IMR-90 (cell line): ENCODE data around the gene POFUT2. TPM values are rescaled to one million over a fixed set of nuclear protein-coding genes. Genes with fewer than 3 reads are reported as not detected.
A peak's percentile ranks its signal among the peaks of the same experiment; 100 is the strongest.

Source experiments
- ATAC-seq: fragments of 200-7000 bp; cut with Tn5 transposase; 2 replicates; pipeline ENCODE4 v1.9.1; 2020; ENCODE audit warnings: low read depth, mild to moderate bottlenecking, moderate library complexity
- BruUV-seq: library from RNA; stranded (reverse); fragments of 400-500 nt; replicated peaks from 2 replicates; lab custom pipeline; 2021; lab: Mats Ljungman, UMichigan
- CTCF ChIA-PET: fragments of 300-600 bp; formaldehyde crosslinking; extraction: SDS; loops from one replicate; lab custom pipeline; 2021; ENCODE audit warnings: antibody characterized with exemption; lab: Yijun Ruan, JAX
- POLR2A ChIA-PET: fragments of 300-600 bp; sonication (Branson Sonifier 250); formaldehyde crosslinking; loops from one replicate; lab custom pipeline; 2022; ENCODE audit warnings: antibody characterized with exemption; ENCODE audit not compliant: unreplicated experiment; lab: Charles Lee
- DNase-seq: peaks from one replicate; pipeline ENCODE4 v3.0.0; 2013
- H2AFZ ChIP-seq: replicated peaks from 2 replicates; pipeline ENCODE3; 2013; ENCODE audit warnings: low read length, mild to moderate bottlenecking; ENCODE audit not compliant: poor library complexity
- H2AK5ac ChIP-seq: 2 replicates; pipeline ENCODE4 v1.6.1; 2013; ENCODE audit warnings: low read depth, low read length, inconsistent platforms
- H2AK9ac ChIP-seq: replicated peaks from 2 replicates; pipeline ENCODE3; 2013; ENCODE audit warnings: mild to moderate bottlenecking, low read depth, low read length, moderate library complexity; ENCODE audit not compliant: poor library complexity
- H2BK120ac ChIP-seq: 2 replicates; pipeline ENCODE4 v1.6.1; 2013; ENCODE audit warnings: low read depth, low read length, inconsistent platforms
- H2BK15ac ChIP-seq: 3 replicates; pipeline ENCODE4 v1.6.1; 2013; ENCODE audit warnings: low read depth, low read length, inconsistent platforms
- H2BK20ac ChIP-seq: 2 replicates; pipeline ENCODE4 v1.6.1; 2013; ENCODE audit warnings: low read depth, mild to moderate bottlenecking, inconsistent platforms, low read length, moderate library complexity
- H2BK5ac ChIP-seq: 2 replicates; pipeline ENCODE4 v1.6.1; 2013; ENCODE audit warnings: mild to moderate bottlenecking, low read depth, low read length, inconsistent platforms; ENCODE audit not compliant: poor library complexity, severe bottlenecking
- H3K14ac ChIP-seq: replicated peaks from 2 replicates; pipeline ENCODE4 v1.6.1; 2013; ENCODE audit warnings: low read depth, low read length, inconsistent platforms
- H3K18ac ChIP-seq: 2 replicates; pipeline ENCODE4 v1.6.1; 2013; ENCODE audit warnings: low read depth, low read length, control low read depth
- H3K23ac ChIP-seq: 2 replicates; pipeline ENCODE4 v1.6.1; 2013; ENCODE audit warnings: low read depth, low read length, inconsistent platforms
- H3K27ac ChIP-seq: 2 replicates; pipeline ENCODE4 v1.5.1; 2013; ENCODE audit warnings: mild to moderate bottlenecking, control low read depth, low read length; ENCODE audit not compliant: insufficient read depth
- H3K27me3 ChIP-seq: 2 replicates; pipeline ENCODE4 v1.6.1; 2013; ENCODE audit warnings: low read length; ENCODE audit not compliant: control insufficient read depth, insufficient read depth
- H3K36me3 ChIP-seq: 2 replicates; pipeline ENCODE4 v1.6.1; 2013; ENCODE audit warnings: low read length, mixed read lengths; ENCODE audit not compliant: control insufficient read depth, insufficient read depth
- H3K4ac ChIP-seq: 2 replicates; pipeline ENCODE4 v1.6.1; 2013; ENCODE audit warnings: low read depth, low read length, inconsistent platforms
- H3K4me1 ChIP-seq: 2 replicates; pipeline ENCODE4 v1.6.1; 2013; ENCODE audit warnings: low read length, mixed read lengths; ENCODE audit not compliant: control insufficient read depth, insufficient read depth
- H3K4me2 ChIP-seq: 2 replicates; pipeline ENCODE4 v1.6.1; 2013; ENCODE audit warnings: low read depth, mild to moderate bottlenecking, control low read depth, low read length, moderate library complexity
- H3K4me3 ChIP-seq: 2 replicates; pipeline ENCODE4 v1.5.1; 2013; ENCODE audit warnings: low read depth, mild to moderate bottlenecking, control low read depth, low read length, moderate library complexity; ENCODE audit not compliant: insufficient read depth
- H3K56ac ChIP-seq: 2 replicates; pipeline ENCODE4 v1.6.1; 2013; ENCODE audit warnings: low read length, inconsistent platforms; ENCODE audit not compliant: insufficient read depth; ENCODE audit errors: extremely low read depth
- H3K79me1 ChIP-seq, 2 experiments: 2 replicates each; pipeline ENCODE4 v1.6.1; 2013; ENCODE audit warnings: low read length in 2 of 2, inconsistent platforms in 1 of 2, low read depth in 1 of 2
- H3K9ac ChIP-seq: 2 replicates; pipeline ENCODE4 v1.6.1; 2013; ENCODE audit warnings: low read depth, low read length, control low read depth
- H3K9me1 ChIP-seq: 2 replicates; pipeline ENCODE4 v1.6.1; 2013; ENCODE audit warnings: low read length, inconsistent platforms; ENCODE audit not compliant: insufficient read depth
- H3K9me3 ChIP-seq: 2 replicates; pipeline ENCODE4 v1.6.1; 2013; ENCODE audit warnings: low read length; ENCODE audit not compliant: control insufficient read depth, insufficient read depth
- H4K20me1 ChIP-seq: 2 replicates; pipeline ENCODE4 v1.6.1; 2013; ENCODE audit warnings: low read length, inconsistent platforms; ENCODE audit not compliant: insufficient read depth
- H4K5ac ChIP-seq: 2 replicates; pipeline ENCODE4 v1.6.1; 2013; ENCODE audit warnings: mild to moderate bottlenecking, low read depth, low read length, control low read depth
- H4K8ac ChIP-seq, 2 experiments: 2 replicates each; pipeline ENCODE4 v1.6.1; 2013; ENCODE audit warnings: low read depth in 2 of 2, low read length in 2 of 2, control low read depth in 1 of 2, inconsistent platforms in 1 of 2
- H4K91ac ChIP-seq: 2 replicates; pipeline ENCODE4 v1.6.1; 2013; ENCODE audit warnings: low read depth, low read length, inconsistent platforms; ENCODE audit not compliant: insufficient read depth
- BHLHE40 ChIP-seq: fragments of 150-350 bp; IDR thresholded peaks from 2 replicates; pipeline ENCODE4 v1.6.1; 2016; ENCODE audit warnings: mild to moderate bottlenecking, low read depth, low read length
- CEBPB ChIP-seq: IDR thresholded peaks from 2 replicates; pipeline ENCODE4 v1.6.1; 2012; ENCODE audit warnings: low read depth, low read length, improper control_type of control experiment
- FOS ChIP-seq: fragments of 150-350 bp; IDR thresholded peaks from 2 replicates; pipeline ENCODE4 v1.6.1; 2016; ENCODE audit warnings: low read depth, low read length
- MAFK ChIP-seq: IDR thresholded peaks from 2 replicates; pipeline ENCODE4 v1.6.1; 2012; ENCODE audit warnings: low read depth, low read length, improper control_type of control experiment
- MAZ ChIP-seq: IDR thresholded peaks from 2 replicates; pipeline ENCODE4 v1.6.1; 2012; ENCODE audit warnings: low read depth, mild to moderate bottlenecking, low read length, improper control_type of control experiment, moderate library complexity, borderline replicate concordance
- MXI1 ChIP-seq: IDR thresholded peaks from 2 replicates; pipeline ENCODE4 v1.6.1; 2012; ENCODE audit warnings: low read depth, mild to moderate bottlenecking, low read length, moderate library complexity, borderline replicate concordance
- NFE2L2 ChIP-seq: fragments of 150-350 bp; IDR thresholded peaks from 2 replicates; pipeline ENCODE4 v1.6.1; 2016; ENCODE audit warnings: low read depth, mild to moderate bottlenecking, low read length
- POLR2A ChIP-seq: IDR thresholded peaks from 2 replicates; pipeline ENCODE4 v1.6.1; 2012; ENCODE audit warnings: mild to moderate bottlenecking, low read depth, low read length
- RAD21 ChIP-seq: IDR thresholded peaks from 2 replicates; pipeline ENCODE4 v1.6.1; 2012; ENCODE audit warnings: low read length, improper control_type of control experiment
- WGBS, 2 experiments: methylation state at CpG; one replicate each; pipeline versions ENCODE4 v1.1.5 to v1.1.7; 2013; ENCODE audit warnings: missing lambda C conversion rate in 2 of 2; ENCODE audit not compliant: insufficient read length in 1 of 2; ENCODE audit errors: extremely low coverage in 2 of 2; 5-methylcytosine and 5-hydroxymethylcytosine counted together
- dilution Hi-C: fragments of 300-500 bp; cut with HindIII; formaldehyde crosslinking; loops from one replicate; pipeline ENCODE4 v1.14.3; 2018; ENCODE audit warnings: low sequenced_read_pairs; ENCODE audit not compliant: unreplicated experiment
- in situ Hi-C: fragments of 300-500 bp; cut with MboI; formaldehyde crosslinking; loops from 3 replicates; pipeline ENCODE4 v1.14.3; 2019; ENCODE audit warnings: low sequenced_read_pairs, inconsistent platforms, mixed read lengths
- intact Hi-C: fragments of 100-400 bp; cut with micrococcal nuclease; formaldehyde crosslinking; loops from 2 replicates; pipeline ENCODE4 v1.10.0; 2022
- polyA plus RNA-seq, 3 experiments: library from polyadenylated mRNA; depleted of rRNA; stranded (reverse); fragments of >200 nt; gene quantifications; 2 replicates each; pipeline ENCODE4 v1.2.3, GENCODE V29; 2012; ENCODE audit warnings: low replicate concordance in 1 of 3
- total RNA-seq: library from RNA; depleted of rRNA; stranded (reverse); fragments of >200 nt; gene quantifications from 2 replicates; pipeline ENCODE4 v1.2.3, GENCODE V29; 2012
- TF ChIP-seq, protein P1 (sequence below): fragments of 150-350 bp; IDR thresholded peaks from 2 replicates; pipeline ENCODE4 v1.6.1; 2016; ENCODE audit warnings: low read depth, mild to moderate bottlenecking, low read length, moderate library complexity, borderline replicate concordance
- TF ChIP-seq, protein P2 (sequence below): fragments of 150-350 bp; IDR thresholded peaks from 2 replicates; pipeline ENCODE4 v1.6.1; 2017; ENCODE audit warnings: mild to moderate bottlenecking, antibody characterized with exemption, low read length, low read depth

The POFUT2 gene
- total and polyA plus RNA-seq, 2 of the 4 experiments (the other 2 are of a cell fraction) = 18.8 to 59.3 TPM

DNA sequence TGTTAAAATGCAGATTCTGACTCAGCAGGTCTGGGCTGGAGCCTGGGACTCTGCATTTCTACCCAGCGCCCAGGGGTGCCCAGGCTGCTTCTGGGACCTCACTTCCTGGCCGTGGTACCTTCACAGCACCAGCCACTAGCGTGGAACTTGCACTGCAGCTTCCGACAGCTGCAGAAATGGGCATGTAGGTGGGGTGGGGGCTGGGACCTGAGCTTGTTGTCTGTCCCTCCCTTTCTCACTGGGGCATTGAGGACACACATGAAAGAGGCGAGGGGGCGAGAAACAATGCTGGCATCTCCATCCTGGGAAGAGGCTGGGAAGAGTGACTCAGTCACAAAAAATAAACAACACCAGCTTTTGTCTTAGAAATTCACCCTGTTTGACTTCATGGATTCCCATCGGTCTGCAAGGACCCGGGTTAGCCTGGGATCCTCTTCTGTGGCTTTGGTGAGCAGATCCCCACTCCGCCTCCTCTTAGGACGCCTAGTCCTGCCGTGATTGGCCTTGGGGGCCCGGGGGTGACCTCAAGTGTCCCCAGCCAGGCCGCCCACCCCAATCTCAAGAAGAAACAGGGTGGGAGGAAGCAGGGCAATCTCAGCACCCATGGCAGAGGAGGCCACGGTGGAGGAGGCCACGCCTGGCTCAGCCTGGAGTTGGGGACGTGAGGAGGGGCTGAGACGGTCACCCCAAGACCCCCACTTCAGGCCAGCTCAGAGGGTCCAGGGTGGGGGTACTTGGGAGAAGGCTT lies 29.9 kb upstream of the POFUT2 start (continued):
- TF ChIP-seq MAFK (no peak), BHLHE40 (peak; percentile 45; the same call in 1 of the 2 replicates)

DNA sequence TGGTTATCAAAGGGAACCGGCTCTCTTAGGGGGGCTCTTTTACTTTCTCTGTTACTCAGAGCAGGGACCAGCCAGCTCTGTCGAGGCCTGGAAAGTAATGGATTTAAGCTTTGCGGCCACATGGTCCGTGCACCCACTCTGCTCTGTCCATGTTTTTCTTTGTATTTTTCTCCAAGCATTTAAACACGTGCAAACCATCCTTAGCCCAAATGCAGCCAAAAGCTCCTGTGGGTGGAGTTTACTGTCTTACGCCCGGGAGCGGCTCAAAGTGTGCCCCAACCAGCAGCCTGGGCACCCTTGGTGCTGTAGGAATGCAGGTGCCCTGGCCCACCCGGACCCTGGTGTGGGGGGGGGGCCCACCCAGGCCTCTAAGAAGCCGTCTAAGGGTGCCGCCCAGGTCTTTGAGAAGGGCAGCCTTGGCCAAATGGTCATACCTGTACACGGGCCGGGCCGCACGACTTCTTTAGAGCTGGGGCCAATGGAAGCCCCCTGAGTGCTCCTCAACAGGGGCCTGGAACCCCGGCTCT lies 29.2 kb upstream of the POFUT2 start:
- Histone ChIP-seq H3K9ac (no peak overlapping the region), H3K9me1 (peaks cover 22% of the 10 kb centered on the region), H3K23ac (no peak overlapping the region), H3K9me3 (no peaks in the 10 kb centered on the region), H3K4me2 (no peak overlapping the region), H3K36me3 (no peaks in the 10 kb centered on the region), H4K5ac (peak overlapping the region; percentile 87), H4K8ac (peak overlapping the region; percentile 83 to 84; a peak in 2 of 4 replicates), H3K4ac (peak overlapping the region; percentile 99), H2AK5ac (peak overlapping the region; percentile 100; the same call in 1 of the 2 replicates), H3K27ac (peak overlapping the region; percentile 85), H3K79me1 (peaks cover 0 to 10% of the 10 kb centered on the region in 2 experiments; a peak in 2 of 4 replicates), H2AFZ (peak overlapping the region; percentile 84), H3K18ac (peak overlapping the region; percentile 91; the same call in 1 of the 2 replicates), H2BK15ac (peak overlapping the region; percentile 58; the same call in 2 of the 3 replicates), H2BK120ac (peak overlapping the region; percentile 99), H3K4me1 (peaks cover 28% of the 10 kb centered on the region), H2AK9ac (peak overlapping the region; percentile 99), H4K20me1 (no peaks in the 10 kb centered on the region; the same call in 1 of the 2 replicates), H2BK5ac (peak overlapping the region; percentile 85), H4K91ac (peak overlapping the region; percentile 88; the same call in 1 of the 2 replicates), H3K27me3 (no peaks in the 10 kb centered on the region), H3K14ac (peak overlapping the region; percentile 77; the same call in 1 of the 2 replicates), H3K56ac (no peak overlapping the region), H3K4me3 (no peak overlapping the region), H2BK20ac (peak overlapping the region; percentile 97)
- ChIA-PET POLR2A (no interaction called here), CTCF (interaction anchor here (0.9 kb wide), 1 partner anchor 8 kb away, joined by 3 read pairs; no protein-coding TSS in a partner anchor)
- no TSS peak for BruUV-seq
- ATAC-seq (no peak), DNase-seq (no peak)
- intact Hi-C loops = no loop called here
- in situ Hi-C loops = no loop called here
- no peak for TF ChIP-seq NFE2L2
- TF ChIP-seq CEBPB = no peak
- TF ChIP-seq MAZ = no peak
- no peak for TF ChIP-seq POLR2A
- no peak for TF ChIP-seq BHLHE40
- TF ChIP-seq, protein P1, sequence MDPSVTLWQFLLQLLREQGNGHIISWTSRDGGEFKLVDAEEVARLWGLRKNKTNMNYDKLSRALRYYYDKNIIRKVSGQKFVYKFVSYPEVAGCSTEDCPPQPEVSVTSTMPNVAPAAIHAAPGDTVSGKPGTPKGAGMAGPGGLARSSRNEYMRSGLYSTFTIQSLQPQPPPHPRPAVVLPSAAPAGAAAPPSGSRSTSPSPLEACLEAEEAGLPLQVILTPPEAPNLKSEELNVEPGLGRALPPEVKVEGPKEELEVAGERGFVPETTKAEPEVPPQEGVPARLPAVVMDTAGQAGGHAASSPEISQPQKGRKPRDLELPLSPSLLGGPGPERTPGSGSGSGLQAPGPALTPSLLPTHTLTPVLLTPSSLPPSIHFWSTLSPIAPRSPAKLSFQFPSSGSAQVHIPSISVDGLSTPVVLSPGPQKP = no peak
- TF ChIP-seq FOS = no peak
- TF ChIP-seq MXI1 = no peak
- TF ChIP-seq RAD21 = no peak
- TF ChIP-seq, protein P2, sequence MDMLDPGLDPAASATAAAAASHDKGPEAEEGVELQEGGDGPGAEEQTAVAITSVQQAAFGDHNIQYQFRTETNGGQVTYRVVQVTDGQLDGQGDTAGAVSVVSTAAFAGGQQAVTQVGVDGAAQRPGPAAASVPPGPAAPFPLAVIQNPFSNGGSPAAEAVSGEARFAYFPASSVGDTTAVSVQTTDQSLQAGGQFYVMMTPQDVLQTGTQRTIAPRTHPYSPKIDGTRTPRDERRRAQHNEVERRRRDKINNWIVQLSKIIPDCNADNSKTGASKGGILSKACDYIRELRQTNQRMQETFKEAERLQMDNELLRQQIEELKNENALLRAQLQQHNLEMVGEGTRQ = no peak
- WGBS, 2 experiments = 98% methylated on average over 6 of the region's 16 CpGs; no CpG with 5 or more reads in 1 of the 2 experiments
- dilution Hi-C loops = no loop called here
